ENCODE measurements around the gene IGF2BP2. TPM values are rescaled to one million over a fixed set of nuclear protein-coding genes. Genes with fewer than 3 reads are reported as not detected.
"Not testable (repeated sequence)": the region's sequence is repeated elsewhere in the genome, so short reads cannot be mapped to it uniquely, and the experiment has no call there.

Gene IGF2BP2
- total RNA-seq, 1 experiment from 2014 or later = 29.2 TPM

- no peak for DNase-seq (ENCODE audit: low read depth)
Observed at GRCh38 chr3:185712337-185712736, 112.5 kb downstream of the IGF2BP2 start.

GRCh38 chr3:185711255-185711870, 113.5 kb downstream of the IGF2BP2 start:
- DNase-seq (ENCODE audit: low read depth) = no peak

GRCh38 chr3:185709251-185709955, 115.4 kb downstream of the IGF2BP2 start:
- DNase-seq (ENCODE audit: low read depth) = no peak

GRCh38 chr3:185708392-185708791, 116.5 kb downstream of the IGF2BP2 start:
- no peak for DNase-seq (ENCODE audit: low read depth)

- DNase-seq (ENCODE audit: low read depth) = no peak
Observed at GRCh38 chr3:185705498-185705897, 119.3 kb downstream of the IGF2BP2 start.

- no peak for DNase-seq (ENCODE audit: low read depth)
Observed at GRCh38 chr3:185702262-185703225, 122.3 kb downstream of the IGF2BP2 start.

- no peak for DNase-seq (ENCODE audit: low read depth)
Observed at GRCh38 chr3:185701611-185702261, 123.1 kb downstream of the IGF2BP2 start.

- DNase-seq (ENCODE audit: low read depth) = no peak
Observed at GRCh38 chr3:185699927-185700326, 124.9 kb downstream of the IGF2BP2 start.

GRCh38 chr3:185697228-185697627, 127.6 kb downstream of the IGF2BP2 start:
- not testable (repeated sequence) for DNase-seq (ENCODE audit: low read depth)

- DNase-seq (ENCODE audit: low read depth) = no peak
Observed at GRCh38 chr3:185696039-185696438, 128.8 kb downstream of the IGF2BP2 start.

- DNase-seq (ENCODE audit: low read depth) = peak; percentile 26
Observed at GRCh38 chr3:185693985-185694653, 130.7 kb downstream of the IGF2BP2 start.

GRCh38 chr3:185691622-185692021, 133.2 kb downstream of the IGF2BP2 start:
- DNase-seq (ENCODE audit: low read depth) = no peak

- peak; percentile 64 for DNase-seq (ENCODE audit: low read depth)
Observed at GRCh38 chr3:185687271-185687878, 137.5 kb downstream of the IGF2BP2 start.

GRCh38 chr3:185685231-185686035, 139.4 kb downstream of the IGF2BP2 start:
- no peak for DNase-seq (ENCODE audit: low read depth)

- DNase-seq (ENCODE audit: low read depth) = no peak
Observed at GRCh38 chr3:185680231-185680630, 144.6 kb downstream of the IGF2BP2 start.

GRCh38 chr3:185678027-185678426, 146.8 kb downstream of the IGF2BP2 start:
- no peak for DNase-seq (ENCODE audit: low read depth)

- peak; percentile 70 for DNase-seq (ENCODE audit: low read depth)
Observed at GRCh38 chr3:185677146-185677829, 147.6 kb downstream of the IGF2BP2 start.

- no peak for DNase-seq (ENCODE audit: low read depth)
Observed at GRCh38 chr3:185667574-185667973, 157.3 kb downstream of the IGF2BP2 start.

GRCh38 chr3:185663929-185664328, 160.9 kb downstream of the IGF2BP2 start:
- DNase-seq (ENCODE audit: low read depth) = no peak
